ENCODE measurements around the gene OR1J1. TPM values are rescaled to one million over a fixed set of nuclear protein-coding genes. Genes with fewer than 3 reads are reported as not detected.
A peak's percentile ranks its signal among the peaks of the same experiment; 100 is the strongest.

The OR1J1 gene
- total RNA-seq (not detected), polyA plus RNA-seq (not detected)
- long read RNA-seq, donor 1 = 0 reads
- long read RNA-seq, donor 2 = 0 reads
- long read RNA-seq, donor 3 = 0 reads
- long read RNA-seq, donor 4 = 0 reads
- long read RNA-seq, donor 5 = 0 reads
- long read RNA-seq, donor 6 = 0 reads
- long read RNA-seq, donor 7 = 0 reads
- long read RNA-seq, donor 8 = 0 reads
- long read RNA-seq, donor 9 = 0 reads
- long read RNA-seq, donor 10 = 0 reads

- no peaks in the 10 kb centered on the region for H3K4me1 ChIP-seq (ENCODE audit: control insufficient read depth in 2 of 2, insufficient read depth in 2 of 2, low read length in 2 of 2)
- H3K4me3 ChIP-seq (ENCODE audit: low read length in 2 of 2) = no peak within 1 kb of the TSS
- no peaks in the 10 kb centered on the region for H3K9me3 ChIP-seq (ENCODE audit: control insufficient read depth in 2 of 2, insufficient read depth in 1 of 2, low read length in 1 of 2)
- no peak within 1 kb of the TSS for H3K27ac ChIP-seq (ENCODE audit: low read depth in 1 of 2, low read length in 1 of 2)
- H3K36me3 ChIP-seq (ENCODE audit: control insufficient read depth in 2 of 2, insufficient read depth in 2 of 2, low read length in 1 of 2) = no peaks in the 10 kb centered on the region
- H3K27me3 ChIP-seq (ENCODE audit: control insufficient read depth in 2 of 2, insufficient read depth in 1 of 2, low read length in 1 of 2) = no peaks in the 10 kb centered on the region
- 95% methylated on average over 6 of the region's 6 CpGs for WGBS
- DNase-seq (ENCODE audit: low read depth in 6 of 9, low spot score in 9 of 9) = no peak
Observed at GRCh38 chr9:122477826-122478225, at the start of gene OR1J1. TSS of gene OR1J1 (minus strand) at chr9:122477926. CDS start at chr9:122477926, 0 bp downstream.

GRCh38 chr9:122527193-122527592, 49.5 kb upstream of the OR1J1 start, which contains the start of gene OR1N1:
TSS of gene OR1N1 (minus strand) at chr9:122527293. CDS start at chr9:122527293, 0 bp downstream.
- WGBS = 95% methylated on average over 3 of the region's 3 CpGs
- DNase-seq (ENCODE audit: low read depth in 6 of 9, low spot score in 9 of 9) = no peak
- no peaks in the 10 kb centered on the region for H3K9me3 ChIP-seq (ENCODE audit: control insufficient read depth in 2 of 2, insufficient read depth in 1 of 2, low read length in 1 of 2)
- no peak within 1 kb of the TSS for H3K4me3 ChIP-seq (ENCODE audit: low read length in 2 of 2)
- H3K27me3 ChIP-seq (ENCODE audit: control insufficient read depth in 2 of 2, insufficient read depth in 1 of 2, low read length in 1 of 2) = no peaks in the 10 kb centered on the region
- no peaks in the 10 kb centered on the region for H3K36me3 ChIP-seq (ENCODE audit: control insufficient read depth in 2 of 2, insufficient read depth in 2 of 2, low read length in 1 of 2)
- no peaks in the 10 kb centered on the region for H3K4me1 ChIP-seq (ENCODE audit: control insufficient read depth in 2 of 2, insufficient read depth in 2 of 2, low read length in 2 of 2)
- no peak within 1 kb of the TSS for H3K27ac ChIP-seq (ENCODE audit: low read depth in 1 of 2, low read length in 1 of 2)

GRCh38 chr9:122526602-122527001, 48.9 kb upstream of the OR1J1 start:
- no peaks in the 10 kb centered on the region for H3K36me3 ChIP-seq (ENCODE audit: control insufficient read depth in 2 of 2, insufficient read depth in 2 of 2, low read length in 1 of 2)
- H3K27me3 ChIP-seq (ENCODE audit: control insufficient read depth in 2 of 2, insufficient read depth in 1 of 2, low read length in 1 of 2) = no peaks in the 10 kb centered on the region
- no peak for DNase-seq (ENCODE audit: low read depth in 6 of 9, low spot score in 9 of 9)
- no peaks in the 10 kb centered on the region for H3K9me3 ChIP-seq (ENCODE audit: control insufficient read depth in 2 of 2, insufficient read depth in 1 of 2, low read length in 1 of 2)
- no peaks in the 10 kb centered on the region for H3K4me1 ChIP-seq (ENCODE audit: control insufficient read depth in 2 of 2, insufficient read depth in 2 of 2, low read length in 2 of 2)
- 92% methylated on average over 10 of the region's 10 CpGs for WGBS
- H3K4me3 ChIP-seq (ENCODE audit: low read length in 2 of 2) = no peak overlapping the region
- no peak overlapping the region for H3K27ac ChIP-seq (ENCODE audit: low read depth in 1 of 2, low read length in 1 of 2)

GRCh38 chr9:122519376-122519775, 41.6 kb upstream of the OR1J1 start:
- H3K9me3 ChIP-seq (ENCODE audit: control insufficient read depth in 2 of 2, insufficient read depth in 1 of 2, low read length in 1 of 2) = no peaks in the 10 kb centered on the region
- H3K27me3 ChIP-seq (ENCODE audit: control insufficient read depth in 2 of 2, insufficient read depth in 1 of 2, low read length in 1 of 2) = no peaks in the 10 kb centered on the region
- no peak overlapping the region for H3K4me3 ChIP-seq (ENCODE audit: low read length in 2 of 2)
- DNase-seq (ENCODE audit: low read depth in 6 of 9, low spot score in 9 of 9) = no peak
- H3K4me1 ChIP-seq (ENCODE audit: control insufficient read depth in 2 of 2, insufficient read depth in 2 of 2, low read length in 2 of 2) = no peaks in the 10 kb centered on the region
- 97% methylated on average over 3 of the region's 3 CpGs for WGBS
- no peak overlapping the region for H3K27ac ChIP-seq (ENCODE audit: low read depth in 1 of 2, low read length in 1 of 2)
- H3K36me3 ChIP-seq (ENCODE audit: control insufficient read depth in 2 of 2, insufficient read depth in 2 of 2, low read length in 1 of 2) = no peaks in the 10 kb centered on the region

- no peaks in the 10 kb centered on the region for H3K9me3 ChIP-seq (ENCODE audit: control insufficient read depth in 2 of 2, insufficient read depth in 1 of 2, low read length in 1 of 2)
- no peak within 1 kb of the TSS for H3K4me3 ChIP-seq (ENCODE audit: low read length in 2 of 2)
- 89% methylated on average over 4 of the region's 4 CpGs for WGBS
- DNase-seq (ENCODE audit: low read depth in 6 of 9, low spot score in 9 of 9) = no peak
- no peaks in the 10 kb centered on the region for H3K27me3 ChIP-seq (ENCODE audit: control insufficient read depth in 2 of 2, insufficient read depth in 1 of 2, low read length in 1 of 2)
- no peaks in the 10 kb centered on the region for H3K4me1 ChIP-seq (ENCODE audit: control insufficient read depth in 2 of 2, insufficient read depth in 2 of 2, low read length in 2 of 2)
- no peaks in the 10 kb centered on the region for H3K36me3 ChIP-seq (ENCODE audit: control insufficient read depth in 2 of 2, insufficient read depth in 2 of 2, low read length in 1 of 2)
- H3K27ac ChIP-seq (ENCODE audit: low read depth in 1 of 2, low read length in 1 of 2) = no peak within 1 kb of the TSS
Observed at GRCh38 chr9:122518841-122519240, 41.1 kb upstream of the OR1J1 start, which contains the start of gene OR1J4. TSS of gene OR1J4 (plus strand) at chr9:122519141. CDS start at chr9:122519141, 0 bp downstream.

- Histone ChIP-seq H3K27me3 (ENCODE audit: control insufficient read depth in 2 of 2, insufficient read depth in 1 of 2, low read length in 1 of 2) (no peaks in the 10 kb centered on the region), H3K4me1 (ENCODE audit: control insufficient read depth in 2 of 2, insufficient read depth in 2 of 2, low read length in 2 of 2) (no peaks in the 10 kb centered on the region), H3K9me3 (ENCODE audit: control insufficient read depth in 2 of 2, insufficient read depth in 1 of 2, low read length in 1 of 2) (no peaks in the 10 kb centered on the region), H3K36me3 (ENCODE audit: control insufficient read depth in 2 of 2, insufficient read depth in 2 of 2, low read length in 1 of 2) (no peaks in the 10 kb centered on the region), H3K4me3 (ENCODE audit: low read length in 2 of 2) (no peak overlapping the region), H3K27ac (ENCODE audit: low read depth in 1 of 2, low read length in 1 of 2) (no peak overlapping the region)
- DNase-seq (ENCODE audit: low read depth in 6 of 9, low spot score in 9 of 9) = no peak
- WGBS = 66% methylated on average over 2 of the region's 2 CpGs
Observed at GRCh38 chr9:122518226-122518625, 40.5 kb upstream of the OR1J1 start.

GRCh38 chr9:122510502-122510901, 32.8 kb upstream of the OR1J1 start, which contains the start of gene OR1J2:
TSS of gene OR1J2 (plus strand) at chr9:122510802. CDS start at chr9:122510802, 0 bp downstream.
- H3K4me3 ChIP-seq (ENCODE audit: low read length in 2 of 2) = no peak within 1 kb of the TSS
- H3K4me1 ChIP-seq (ENCODE audit: control insufficient read depth in 2 of 2, insufficient read depth in 2 of 2, low read length in 2 of 2) = no peaks in the 10 kb centered on the region
- H3K27ac ChIP-seq (ENCODE audit: low read depth in 1 of 2, low read length in 1 of 2) = no peak within 1 kb of the TSS
- H3K9me3 ChIP-seq (ENCODE audit: control insufficient read depth in 2 of 2, insufficient read depth in 1 of 2, low read length in 1 of 2) = no peaks in the 10 kb centered on the region
- no peaks in the 10 kb centered on the region for H3K27me3 ChIP-seq (ENCODE audit: control insufficient read depth in 2 of 2, insufficient read depth in 1 of 2, low read length in 1 of 2)
- no peak for DNase-seq (ENCODE audit: low read depth in 6 of 9, low spot score in 9 of 9)
- 92% methylated on average over 6 of the region's 6 CpGs for WGBS
- H3K36me3 ChIP-seq (ENCODE audit: control insufficient read depth in 2 of 2, insufficient read depth in 2 of 2, low read length in 1 of 2) = no peaks in the 10 kb centered on the region

- 69% methylated on average over 2 of the region's 2 CpGs for WGBS
- H3K9me3 ChIP-seq (ENCODE audit: control insufficient read depth in 2 of 2, insufficient read depth in 1 of 2, low read length in 1 of 2) = no peaks in the 10 kb centered on the region
- no peaks in the 10 kb centered on the region for H3K36me3 ChIP-seq (ENCODE audit: control insufficient read depth in 2 of 2, insufficient read depth in 2 of 2, low read length in 1 of 2)
- no peak overlapping the region for H3K4me3 ChIP-seq (ENCODE audit: low read length in 2 of 2)
- no peaks in the 10 kb centered on the region for H3K4me1 ChIP-seq (ENCODE audit: control insufficient read depth in 2 of 2, insufficient read depth in 2 of 2, low read length in 2 of 2)
- no peak overlapping the region for H3K27ac ChIP-seq (ENCODE audit: low read depth in 1 of 2, low read length in 1 of 2)
- H3K27me3 ChIP-seq (ENCODE audit: control insufficient read depth in 2 of 2, insufficient read depth in 1 of 2, low read length in 1 of 2) = no peaks in the 10 kb centered on the region
- no peak for DNase-seq (ENCODE audit: low read depth in 6 of 9, low spot score in 9 of 9)
Observed at GRCh38 chr9:122506964-122507363, 29.2 kb upstream of the OR1J1 start.

GRCh38 chr9:122498883-122499288, 21.2 kb upstream of the OR1J1 start:
- DNase-seq (ENCODE audit: low read depth in 6 of 9, low spot score in 9 of 9) = peak in 8 of 9 donors; percentile 4 to 41 (median 8)
- Histone ChIP-seq H3K4me1 (ENCODE audit: control insufficient read depth in 2 of 2, insufficient read depth in 2 of 2, low read length in 2 of 2) (no peaks in the 10 kb centered on the region), H3K4me3 (ENCODE audit: low read length in 2 of 2) (no peak overlapping the region), H3K36me3 (ENCODE audit: control insufficient read depth in 2 of 2, insufficient read depth in 2 of 2, low read length in 1 of 2) (no peaks in the 10 kb centered on the region), H3K27ac (ENCODE audit: low read depth in 1 of 2, low read length in 1 of 2) (no peak overlapping the region), H3K27me3 (ENCODE audit: control insufficient read depth in 2 of 2, insufficient read depth in 1 of 2, low read length in 1 of 2) (no peaks in the 10 kb centered on the region), H3K9me3 (ENCODE audit: control insufficient read depth in 2 of 2, insufficient read depth in 1 of 2, low read length in 1 of 2) (no peaks in the 10 kb centered on the region)
- WGBS = 62% methylated on average over 2 of the region's 2 CpGs

Data from thymus (tissue), 14 donors.